ENCODE data around the gene HACD2.
"Not testable (repeated sequence)": the region's sequence is repeated elsewhere in the genome, so short reads cannot be mapped to it uniquely, and the experiment has no call there.

Gene HACD2

GRCh38 chr3:123525433-123525832 lies 59.4 kb downstream of the HACD2 start:
- DNase-seq (ENCODE audit: low spot score), result no peak

GRCh38 chr3:123524981-123525380 lies 59.9 kb downstream of the HACD2 start:
- no peak for DNase-seq (ENCODE audit: low spot score)

GRCh38 chr3:123523023-123523412 lies 61.8 kb downstream of the HACD2 start:
- DNase-seq (ENCODE audit: low spot score), result no peak

- no peak for DNase-seq (ENCODE audit: low spot score)
Observed at GRCh38 chr3:123522320-123523022, 62.4 kb downstream of the HACD2 start.

GRCh38 chr3:123521179-123521969 lies 63.5 kb downstream of the HACD2 start:
- DNase-seq (ENCODE audit: low spot score), result no peak

GRCh38 chr3:123520656-123521055 lies 64.2 kb downstream of the HACD2 start:
- DNase-seq (ENCODE audit: low spot score), result no peak

- no peak for DNase-seq (ENCODE audit: low spot score)
Observed at GRCh38 chr3:123518892-123519485, 65.9 kb downstream of the HACD2 start.

- DNase-seq (ENCODE audit: low spot score), result no peak
Observed at GRCh38 chr3:123511726-123512125, 73.1 kb downstream of the HACD2 start.

GRCh38 chr3:123511084-123511483 lies 73.8 kb downstream of the HACD2 start:
- no peak for DNase-seq (ENCODE audit: low spot score)

GRCh38 chr3:123508178-123508577 lies 76.7 kb downstream of the HACD2 start:
- DNase-seq (ENCODE audit: low spot score), result no peak

GRCh38 chr3:123505820-123506219 lies 79.0 kb downstream of the HACD2 start:
- DNase-seq (ENCODE audit: low spot score), result no peak

GRCh38 chr3:123503203-123503602 lies 81.7 kb downstream of the HACD2 start:
- no peak for DNase-seq (ENCODE audit: low spot score)

GRCh38 chr3:123499322-123499721 lies 85.5 kb downstream of the HACD2 start:
- no peak for DNase-seq (ENCODE audit: low spot score)

GRCh38 chr3:123498761-123499160 lies 86.1 kb downstream of the HACD2 start:
- DNase-seq (ENCODE audit: low spot score), result peak; percentile 84

GRCh38 chr3:123493912-123494311 lies 90.9 kb downstream of the HACD2 start:
- no peak for DNase-seq (ENCODE audit: low spot score)

- DNase-seq (ENCODE audit: low spot score), result no peak
Observed at GRCh38 chr3:123491966-123492587, 92.8 kb downstream of the HACD2 start.

- peak; percentile 70 for DNase-seq (ENCODE audit: low spot score)
Observed at GRCh38 chr3:123489400-123490004, 95.4 kb downstream of the HACD2 start.

- no peak for DNase-seq (ENCODE audit: low spot score)
Observed at GRCh38 chr3:123488645-123489347, 96.1 kb downstream of the HACD2 start.

- DNase-seq (ENCODE audit: low spot score), result not testable (repeated sequence)
Observed at GRCh38 chr3:123487063-123487462, 97.8 kb downstream of the HACD2 start.

- DNase-seq (ENCODE audit: low spot score), result no peak
Observed at GRCh38 chr3:123486460-123486859, 98.4 kb downstream of the HACD2 start.

- no peak for DNase-seq (ENCODE audit: low spot score)
Observed at GRCh38 chr3:123485551-123485950, 99.3 kb downstream of the HACD2 start.

GRCh38 chr3:123483146-123483545 lies 101.7 kb downstream of the HACD2 start:
- DNase-seq (ENCODE audit: low spot score), result no peak
